ENCODE data around the gene MRPL28. TPM values are rescaled to one million over a fixed set of nuclear protein-coding genes. Genes with fewer than 3 reads are reported as not detected.

Gene MRPL28
- polyA plus RNA-seq, 1 of the 3 experiments (the other 2 are of a cell fraction), result 320 TPM

GRCh38 chr16:369866-370436, 387 bp downstream of the MRPL28 start:
- Histone ChIP-seq H3K79me2 (ENCODE audit: insufficient read depth) (no peaks in the 10 kb centered on the region; the same call in 1 of the 2 replicates), H3K9ac (no peak overlapping the region), H3K36me3 (replicated peaks in 1 of 2; ENCODE audit: control insufficient read depth in 1 of 2, insufficient read depth in 2 of 2, low read length in 1 of 2) (peaks cover 2 to 52% of the 10 kb centered on the region in 2 experiments), H3K9me2 (no peaks in the 10 kb centered on the region), H3K4me1 (ENCODE audit: control insufficient read depth in 1 of 2, insufficient read depth in 2 of 2, low read depth in 1 of 2, low read length in 1 of 2) (peaks cover 8 to 20% of the 10 kb centered on the region in 2 experiments; a peak in 2 of 4 replicates), H3K4me2 (peak overlapping the region; percentile 89), H3K9me3 (no peaks in the 10 kb centered on the region), H3F3A (replicated peaks; ENCODE audit: insufficient read depth) (peaks cover 12% of the 10 kb centered on the region), H3K27ac (ENCODE audit: low read depth in 2 of 2, low read length in 1 of 2) (no peak overlapping the region; a peak in 1 of 4 replicates), H4K20me1 (ENCODE audit: insufficient read depth) (no peaks in the 10 kb centered on the region), H2AFZ (ENCODE audit: low read depth) (no peak overlapping the region), H3K27me3 (ENCODE audit: insufficient read depth) (no peaks in the 10 kb centered on the region), H3K4me3 (ENCODE audit: low read depth in 2 of 2, low read length in 1 of 2) (peak overlapping the region; percentile 50 to 60)
- ChIA-PET POLR2A (interaction anchor here (1.6 kb wide), 1 partner anchor 12 kb away, joined by 4 read pairs; the partner anchor contains the start of gene PGAP6), CTCF (interaction anchor here (0.7 to 1.9 kb wide), 6 partner anchors 8 to 273 kb away, joined by 3 to 16 read pairs (median 4); no protein-coding TSS in a partner anchor)
- TF ChIP-seq MAX (IDR thresholded peaks at IDR 0.05; ENCODE audit: low read depth) (no peak), USF2 (IDR thresholded peaks at IDR 0.05; ENCODE audit: borderline replicate concordance, low read depth, low read length) (no peak), RCOR1 (IDR thresholded peaks at IDR 0.05; ENCODE audit: low read length) (no peak), MXI1 (IDR thresholded peaks at IDR 0.05; ENCODE audit: low read depth, low read length) (no peak; the same call in 1 of the 2 replicates), FOXJ3 (CRISPR knock-in tag; IDR thresholded peaks at IDR 0.05) (no peak), EZH2phosphoT487 (IDR thresholded peaks at IDR 0.05; ENCODE audit: borderline replicate concordance, low read depth) (no peak)
- peak; percentile 76 for DNase-seq
- WGBS (ENCODE audit: low lambda C conversion rate), result 22% methylated on average over 29 of the region's 44 CpGs

GRCh38 chr16:369275-369865, 968 bp downstream of the MRPL28 start:
- no peak overlapping the region for H2AFZ ChIP-seq (ENCODE audit: low read depth)
- POLR2A ChIA-PET, result no interaction called here
- no peaks in the 10 kb centered on the region; the same call in 1 of the 2 replicates for H3K79me2 ChIP-seq (ENCODE audit: insufficient read depth)
- WGBS (ENCODE audit: low lambda C conversion rate), result 88% methylated on average over 19 of the region's 20 CpGs
- no peaks in the 10 kb centered on the region for H3K9me2 ChIP-seq
- no peak for DNase-seq
- peaks cover 8 to 22% of the 10 kb centered on the region in 2 experiments; a peak in 2 of 4 replicates for H3K4me1 ChIP-seq (ENCODE audit: control insufficient read depth in 1 of 2, insufficient read depth in 2 of 2, low read depth in 1 of 2, low read length in 1 of 2)
- peaks cover 2 to 46% of the 10 kb centered on the region in 2 experiments for H3K36me3 ChIP-seq (replicated peaks in 1 of 2; ENCODE audit: control insufficient read depth in 1 of 2, insufficient read depth in 2 of 2, low read length in 1 of 2)
- H3F3A ChIP-seq (replicated peaks; ENCODE audit: insufficient read depth), result peaks cover 12% of the 10 kb centered on the region
- H3K9me3 ChIP-seq, result no peaks in the 10 kb centered on the region
- no peaks in the 10 kb centered on the region for H3K27me3 ChIP-seq (ENCODE audit: insufficient read depth)
- H3K9ac ChIP-seq, result no peak overlapping the region
- TF ChIP-seq RAD21 (IDR thresholded peaks at IDR 0.05; ENCODE audit: low read length) (no peak), CTCF (IDR thresholded peaks at IDR 0.05) (no peak), RCOR1 (IDR thresholded peaks at IDR 0.05; ENCODE audit: low read length) (no peak), MEF2A (IDR thresholded peaks at IDR 0.05; ENCODE audit: borderline replicate concordance, low read depth) (no peak)
- TF ChIP-seq, protein P1, sequence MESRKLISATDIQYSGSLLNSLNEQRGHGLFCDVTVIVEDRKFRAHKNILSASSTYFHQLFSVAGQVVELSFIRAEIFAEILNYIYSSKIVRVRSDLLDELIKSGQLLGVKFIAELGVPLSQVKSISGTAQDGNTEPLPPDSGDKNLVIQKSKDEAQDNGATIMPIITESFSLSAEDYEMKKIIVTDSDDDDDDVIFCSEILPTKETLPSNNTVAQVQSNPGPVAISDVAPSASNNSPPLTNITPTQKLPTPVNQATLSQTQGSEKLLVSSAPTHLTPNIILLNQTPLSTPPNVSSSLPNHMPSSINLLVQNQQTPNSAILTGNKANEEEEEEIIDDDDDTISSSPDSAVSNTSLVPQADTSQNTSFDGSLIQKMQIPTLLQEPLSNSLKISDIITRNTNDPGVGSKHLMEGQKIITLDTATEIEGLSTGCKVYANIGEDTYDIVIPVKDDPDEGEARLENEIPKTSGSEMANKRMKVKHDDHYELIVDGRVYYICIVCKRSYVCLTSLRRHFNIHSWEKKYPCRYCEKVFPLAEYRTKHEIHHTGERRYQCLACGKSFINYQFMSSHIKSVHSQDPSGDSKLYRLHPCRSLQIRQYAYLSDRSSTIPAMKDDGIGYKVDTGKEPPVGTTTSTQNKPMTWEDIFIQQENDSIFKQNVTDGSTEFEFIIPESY (IDR thresholded peaks at IDR 0.05; ENCODE audit: borderline replicate concordance, low read depth), result no peak
- no peaks in the 10 kb centered on the region for H4K20me1 ChIP-seq (ENCODE audit: insufficient read depth)
- CTCF ChIA-PET, result interaction anchor here (0.6 to 1.3 kb wide), 3 partner anchors 14 to 262 kb away, joined by 3 read pairs; no protein-coding TSS in a partner anchor
- no peak overlapping the region for H3K27ac ChIP-seq (ENCODE audit: low read depth in 2 of 2, low read length in 1 of 2)
- H3K4me2 ChIP-seq, result peak overlapping the region; percentile 89
- H3K4me3 ChIP-seq (ENCODE audit: low read depth in 2 of 2, low read length in 1 of 2), result peak overlapping the region; percentile 50 to 60

Data from SK-N-SH (cell line).